Adrenal gland (tissue), 12 donors: Measurements from ENCODE around the gene PHLDB3. TPM values are rescaled to one million over a fixed set of nuclear protein-coding genes. Genes with fewer than 3 reads are reported as not detected.

Experiments used
- DNase-seq, 7 donors: peaks; one replicate each; pipeline ENCODE4 v3.0.0-alpha.2; 2019 to 2020
- H3K27ac ChIP-seq, 5 donors: fragments of 200-600 bp; sonication (generic) in 4 of 5; 1 replicate in 3 of 5; 2 replicates in 2 of 5; pipeline versions ENCODE4 v1.5.1 to v1.8.0; 2016 to 2020; ENCODE audit warnings: mild to moderate bottlenecking in 1 of 5
- H3K27me3 ChIP-seq: fragments of 200-600 bp; 2 replicates; pipeline ENCODE4 v1.8.0; 2021
- H3K36me3 ChIP-seq, 2 donors: fragments of 200-600 bp; replicated peaks in 1 of 2; 1 replicate in 1 of 2; 2 replicates in 1 of 2; pipeline versions ENCODE4 v1.5.1 to v1.8.0; 2018 to 2022
- H3K4me1 ChIP-seq, 2 donors: fragments of 200-600 bp; replicated peaks in 1 of 2; 1 replicate in 1 of 2; 2 replicates in 1 of 2; pipeline versions ENCODE4 v1.5.1 to v1.8.0; 2018 to 2021
- H3K4me3 ChIP-seq, 4 donors: fragments of 200-600 bp; sonication (generic) in 3 of 4; one replicate each; pipeline ENCODE4 v1.5.1; 2016 to 2018
- H3K9me3 ChIP-seq, 3 donors: fragments of 200-600 bp; sonication (generic) in 1 of 3; replicated peaks in 1 of 3; 1 replicate in 2 of 3; 2 replicates in 1 of 3; pipeline versions ENCODE4 v1.5.1 to v1.8.0; 2016 to 2021
- CTCF ChIP-seq, 6 experiments: fragments of 450-650 bp in 4 of 6; fragments of 200-600 bp in 2 of 6; sonication (generic) in 1 of 6; IDR thresholded peaks; 1 replicate in 5 of 6; 2 replicates in 1 of 6; pipeline versions ENCODE4 v1.5.1 to v1.8.0; 2016 to 2021; ENCODE audit warnings: antibody characterized with exemption in 6 of 6, mild to moderate bottlenecking in 2 of 6, moderate library complexity in 1 of 6
- POLR2A ChIP-seq, 2 donors: fragments of 450-650 bp; IDR thresholded peaks; one replicate each; pipeline ENCODE4 v1.6.1; 2017; ENCODE audit warnings: antibody characterized with exemption in 2 of 2, mild to moderate bottlenecking in 2 of 2, moderate library complexity in 1 of 2
- WGBS, 4 donors: extraction: QIAGEN DNeasy Blood & Tissue Kit in 2 of 4; methylation state at CpG; one replicate each; pipeline versions ENCODE4 v1.1.5 to v1.1.7; 2013 to 2017; 5-methylcytosine and 5-hydroxymethylcytosine counted together
- intact Hi-C, 2 donors: fragments of 100-400 bp; cut with DNase I; formaldehyde crosslinking; loops; one replicate each; pipeline versions ENCODE4 v1.14.1 to v1.15.0; 2022 to 2023
- polyA plus RNA-seq, 3 donors: library from polyadenylated mRNA; stranded (reverse); fragments of 200-250 nt in 2 of 3; fragments of 350-450 nt in 1 of 3; fragmentation: Illumina TruSeq in 1 of 3; extraction: RNeasy Lipid Tissue Mini Kit (QIAGEN cat#74804) in 1 of 3; gene quantifications; one replicate each; pipeline ENCODE4 v1.2.3, GENCODE V29; 2013 to 2014
- total RNA-seq, 9 donors: library from RNA; depleted of rRNA in 4 of 9; stranded (reverse); fragments of >200 nt in 4 of 9; fragments of 120-200 nt in 1 of 9; fragmentation: NEBNext Ultra II Directional in 1 of 9; extraction: Animal tissue kit (Norgen Biotek cat#: 25700) in 1 of 9; gene quantifications; one replicate each; pipeline versions ENCODE4 v1.1.0 to v1.2.4, GENCODE V29; 2013 to 2023
- donor health status: healthy with polysubstance abuse.
- donor health status: Bipolar disorder and iron deficiency.
- donor health status: DM: yes; HTN: yes; CAD: no.
- donor health status: DM: no; HTN: no; CAD: no.
- donor health status: DM: no; HTN: no; CAD: no.
- donor health status: DM: yes; HTN: yes; CAD: no.

PHLDB3 gene
- total and polyA plus RNA-seq, 12 donors, result 1.7 to 54.5 (median 19.5) TPM

DNA sequence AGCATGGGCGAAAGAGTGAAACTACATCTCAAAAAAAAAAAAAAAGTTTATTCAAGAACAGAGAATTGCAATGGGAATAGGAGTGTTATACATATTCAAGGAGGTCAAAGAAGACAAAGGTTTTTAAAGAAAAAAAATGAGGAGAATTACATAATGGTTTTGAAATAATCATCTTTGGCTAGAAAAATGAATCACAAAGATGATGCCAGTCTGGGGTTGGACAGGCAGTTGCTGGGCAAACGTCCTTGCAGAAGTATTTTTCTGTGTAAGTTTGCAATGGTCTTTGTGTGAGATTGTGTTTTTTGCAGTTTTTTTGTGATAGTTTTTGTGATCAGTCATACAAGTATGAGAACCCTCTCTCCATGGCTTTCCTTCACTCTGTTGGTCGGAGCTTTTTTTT, 62.8 kb downstream of the PHLDB3 start:
- H3K4me1 ChIP-seq, result peaks cover 0 to 16% of the 10 kb centered on the region in 2 donors
- WGBS, 4 donors, result 31 to 47% (median 39%) methylated on average over 3 of the region's 3 CpGs
- no peaks in the 10 kb centered on the region for H3K36me3 ChIP-seq
- H3K27ac ChIP-seq, result no peak overlapping the region
- no peak for TF ChIP-seq CTCF (IDR thresholded peaks at IDR 0.05)
- no peak for TF ChIP-seq POLR2A (IDR thresholded peaks at IDR 0.05)
- intact Hi-C loops, result no loop called here
- no peaks in the 10 kb centered on the region for H3K27me3 ChIP-seq
- no peak overlapping the region for H3K4me3 ChIP-seq
- peak in 1 of 7 donors; percentile 34 for DNase-seq
- H3K9me3 ChIP-seq, result no peaks in the 10 kb centered on the region

- Histone ChIP-seq H3K27ac (no peak overlapping the region), H3K27me3 (no peaks in the 10 kb centered on the region), H3K4me1 (peaks cover 0 to 16% of the 10 kb centered on the region in 2 donors), H3K9me3 (no peaks in the 10 kb centered on the region), H3K4me3 (no peak overlapping the region), H3K36me3 (no peaks in the 10 kb centered on the region)
- DNase-seq, result no peak
- TF ChIP-seq POLR2A (IDR thresholded peaks at IDR 0.05) (no peak), CTCF (IDR thresholded peaks at IDR 0.05) (no peak)
- intact Hi-C loops, result no loop called here
Observed at GRCh38 chr19:43439709-43440063, 64.9 kb downstream of the PHLDB3 start.

DNA sequence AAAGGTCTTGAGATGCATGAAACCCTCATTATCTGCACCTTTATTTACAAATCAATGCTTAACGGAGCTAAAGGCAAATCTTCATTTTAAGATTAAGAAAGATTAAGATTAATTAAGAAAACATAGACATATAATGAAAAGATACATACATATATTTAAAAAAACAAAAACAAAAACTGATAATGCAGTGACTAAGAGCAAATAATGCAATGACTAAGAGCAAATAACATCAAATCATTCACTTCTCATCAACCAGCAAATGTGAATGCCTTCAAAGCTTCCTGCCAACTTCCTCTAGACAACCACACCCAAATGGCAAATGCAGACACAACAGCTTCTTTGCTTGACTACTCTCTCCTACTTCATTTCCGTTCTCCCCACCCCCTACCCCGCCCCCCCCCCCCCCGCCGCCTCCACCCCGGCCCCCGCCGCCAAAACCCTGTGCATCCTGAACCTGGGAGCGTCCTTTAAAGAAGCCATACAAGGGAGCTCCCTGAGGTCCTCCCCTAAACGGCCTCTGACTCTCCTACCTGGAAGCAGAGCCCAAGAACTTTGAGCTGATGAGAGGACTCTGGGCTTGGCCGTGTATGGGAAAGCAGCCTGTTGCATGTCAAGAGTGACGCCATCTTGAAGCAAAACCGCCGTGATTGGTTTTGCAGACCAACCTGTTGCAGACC, 65.4 kb downstream of the PHLDB3 start:
- H3K9me3 ChIP-seq, result no peaks in the 10 kb centered on the region
- no peak overlapping the region for H3K27ac ChIP-seq
- no peak overlapping the region for H3K4me3 ChIP-seq
- DNase-seq, result no peak
- H3K27me3 ChIP-seq, result no peaks in the 10 kb centered on the region
- no peaks in the 10 kb centered on the region for H3K36me3 ChIP-seq
- peaks cover 0 to 16% of the 10 kb centered on the region in 2 donors for H3K4me1 ChIP-seq
- TF ChIP-seq CTCF (IDR thresholded peaks at IDR 0.05) (no peak), POLR2A (IDR thresholded peaks at IDR 0.05) (no peak)
- 50 to 73% (median 63%) methylated on average over 12 to 14 of the region's 14 CpGs for WGBS, 4 donors
- intact Hi-C loops, result no loop called here

- Histone ChIP-seq H3K4me3 (no peak overlapping the region), H3K27ac (peak overlapping the region in 1 of 5 donors; percentile 10), H3K4me1 (peaks cover 0 to 16% of the 10 kb centered on the region in 2 donors), H3K36me3 (no peaks in the 10 kb centered on the region), H3K9me3 (no peaks in the 10 kb centered on the region), H3K27me3 (no peaks in the 10 kb centered on the region)
- no peak for TF ChIP-seq POLR2A (IDR thresholded peaks at IDR 0.05)
- no peak for TF ChIP-seq CTCF (IDR thresholded peaks at IDR 0.05)
- DNase-seq, result peak in 5 of 7 donors; percentile 10 to 75 (median 49)
- 53 to 62% (median 59%) methylated on average over 9 of the region's 9 CpGs for WGBS, 4 donors
- intact Hi-C loops, result no loop called here
Observed at GRCh38 chr19:43438291-43439031, 66.1 kb downstream of the PHLDB3 start.
